B cell (primary cell): ENCODE measurements around the gene ASB8.

Source experiments
- CTCF ChIP-seq: fragments of 200-600 bp; IDR thresholded peaks from one replicate; pipeline ENCODE4 v1.8.0; 2022; ENCODE audit warnings: antibody characterized with exemption, mild to moderate bottlenecking
- EZH2 ChIP-seq: IDR thresholded peaks from 2 replicates; pipeline ENCODE4 v1.6.1; 2012; ENCODE audit warnings: borderline replicate concordance, low read depth, mild to moderate bottlenecking, moderate library complexity, low read length; ENCODE audit not compliant: insufficient read depth, poor library complexity, severe bottlenecking

GRCh38 chr12:48142818-48143674 is 14.3 kb downstream of the ASB8 start:
- TF ChIP-seq CTCF (no peak), EZH2 (no peak)
